NCI-H2029 (cell line): ENCODE data around the gene TSPOAP1.

Experiments used
- DNase-seq: peaks from one replicate; lab custom pipeline; 2025; lab: John Stamatoyannopoulos, UW

The TSPOAP1 gene

DNA sequence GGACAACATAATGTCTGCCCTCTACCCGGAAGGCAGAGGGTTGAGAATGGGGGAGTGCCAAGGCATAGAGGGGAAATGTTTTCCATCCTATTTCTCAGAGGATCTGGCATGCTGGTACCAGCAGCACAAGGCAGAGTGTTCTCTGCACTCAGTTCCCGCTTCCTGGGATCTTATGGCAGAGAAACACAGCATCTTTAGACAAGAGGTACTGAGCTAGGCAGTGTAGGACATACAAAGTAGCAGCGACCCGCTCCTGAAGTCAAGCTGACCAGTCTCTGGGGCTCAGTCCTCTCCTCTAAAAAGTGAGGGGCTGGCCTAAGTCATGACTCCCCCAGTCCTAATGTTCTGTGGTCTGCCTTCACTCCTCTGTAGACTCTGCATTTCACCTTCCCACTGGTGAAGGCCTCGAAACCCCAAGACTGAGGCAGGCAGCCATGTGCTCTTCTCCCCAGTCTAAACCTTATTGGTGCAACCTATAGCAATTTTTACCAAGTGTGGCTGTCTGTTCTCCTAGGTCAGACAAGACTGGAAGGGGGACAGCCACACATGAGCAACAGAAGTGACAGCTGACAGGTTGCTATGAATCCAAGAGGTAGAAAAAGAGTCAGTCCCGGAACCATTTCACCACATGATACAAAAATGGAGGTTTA is 11.3 kb upstream of the TSPOAP1 start:
- no peak for DNase-seq

- DNase-seq: no peak
These were observed 10.5 kb upstream of the TSPOAP1 start for GRCh38 chr17:58338841-58339754.

DNA sequence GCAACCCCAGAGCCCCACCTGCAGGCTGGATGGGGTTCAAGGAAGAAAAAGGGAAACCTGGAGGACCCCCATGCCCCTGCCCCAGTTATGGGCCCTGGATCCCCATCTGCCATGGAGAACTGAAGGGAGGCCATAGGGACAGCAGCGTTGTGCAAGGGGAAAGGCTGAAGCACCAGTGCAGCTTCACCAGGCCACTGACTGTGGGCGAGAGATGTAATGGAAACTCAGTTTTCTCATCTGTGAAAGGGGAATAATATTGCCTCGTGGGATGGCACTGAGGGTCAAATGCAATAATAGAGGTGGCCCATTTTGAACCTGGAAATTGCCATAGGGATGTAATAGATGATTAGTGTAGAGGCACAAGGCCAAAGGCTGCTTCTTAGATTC is 9.9 kb upstream of the TSPOAP1 start:
- no peak for DNase-seq

DNA sequence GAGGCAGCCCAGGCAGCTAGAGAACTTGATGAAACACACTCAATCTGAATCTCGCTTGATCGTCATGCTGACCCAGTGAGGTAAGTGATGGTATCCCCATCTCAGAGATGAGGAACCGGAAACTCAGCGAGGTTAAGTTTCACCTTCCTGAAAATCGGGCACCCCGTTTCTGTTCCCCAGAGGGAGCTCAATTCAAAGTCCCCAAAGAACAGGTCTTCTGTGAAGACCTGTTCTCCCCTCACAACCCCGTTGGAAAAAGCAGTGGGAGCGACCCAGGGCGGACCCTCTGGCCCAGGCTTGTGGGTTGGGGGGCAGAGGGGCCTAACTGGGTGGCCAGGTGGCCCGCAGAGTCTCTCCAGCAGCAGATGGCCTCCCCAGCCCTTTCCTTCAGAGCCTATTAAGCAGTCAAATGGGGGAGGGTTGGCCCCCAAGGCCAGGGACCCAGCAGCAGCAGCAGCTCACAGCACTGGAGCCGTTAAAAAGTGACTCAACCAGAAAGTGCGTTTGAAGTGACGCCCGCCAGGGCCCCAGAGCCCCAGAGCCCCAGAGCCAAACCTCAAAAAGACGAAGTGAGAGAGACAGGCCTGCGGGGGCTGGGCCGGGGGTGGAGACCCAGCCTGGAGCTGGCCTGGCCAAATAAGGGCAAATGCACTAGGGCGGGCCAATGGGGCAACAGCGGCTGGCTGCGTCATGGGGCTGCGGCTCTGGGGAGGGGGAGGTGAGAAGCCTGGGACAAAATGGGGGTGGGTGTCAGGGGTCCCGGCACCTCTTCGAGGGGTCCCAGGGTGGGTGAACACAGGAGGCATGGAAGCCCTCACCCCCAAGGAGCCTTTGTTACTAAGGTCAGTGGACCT is 9.2 kb upstream of the TSPOAP1 start:
- no peak for DNase-seq

DNA sequence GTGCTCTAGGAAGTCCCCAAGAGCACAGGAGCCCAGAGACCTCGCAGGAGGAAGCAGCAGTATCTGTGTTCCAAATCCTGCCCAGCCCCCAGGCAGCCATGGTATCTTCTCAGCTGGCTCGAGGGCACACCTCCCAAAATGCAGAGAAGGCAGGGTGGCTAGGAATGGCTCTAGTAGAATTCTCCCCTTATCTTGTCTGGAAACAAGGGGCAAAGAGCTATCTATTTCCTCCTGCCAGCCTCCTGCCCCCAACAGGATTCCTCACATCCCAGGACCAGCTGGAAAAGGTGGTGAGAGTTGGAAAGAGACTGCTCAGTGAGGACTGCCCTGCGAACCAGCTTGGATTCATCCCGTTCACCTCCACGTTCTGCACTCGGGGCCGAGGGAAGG is 8.6 kb upstream of the TSPOAP1 start:
- DNase-seq: no peak

DNA sequence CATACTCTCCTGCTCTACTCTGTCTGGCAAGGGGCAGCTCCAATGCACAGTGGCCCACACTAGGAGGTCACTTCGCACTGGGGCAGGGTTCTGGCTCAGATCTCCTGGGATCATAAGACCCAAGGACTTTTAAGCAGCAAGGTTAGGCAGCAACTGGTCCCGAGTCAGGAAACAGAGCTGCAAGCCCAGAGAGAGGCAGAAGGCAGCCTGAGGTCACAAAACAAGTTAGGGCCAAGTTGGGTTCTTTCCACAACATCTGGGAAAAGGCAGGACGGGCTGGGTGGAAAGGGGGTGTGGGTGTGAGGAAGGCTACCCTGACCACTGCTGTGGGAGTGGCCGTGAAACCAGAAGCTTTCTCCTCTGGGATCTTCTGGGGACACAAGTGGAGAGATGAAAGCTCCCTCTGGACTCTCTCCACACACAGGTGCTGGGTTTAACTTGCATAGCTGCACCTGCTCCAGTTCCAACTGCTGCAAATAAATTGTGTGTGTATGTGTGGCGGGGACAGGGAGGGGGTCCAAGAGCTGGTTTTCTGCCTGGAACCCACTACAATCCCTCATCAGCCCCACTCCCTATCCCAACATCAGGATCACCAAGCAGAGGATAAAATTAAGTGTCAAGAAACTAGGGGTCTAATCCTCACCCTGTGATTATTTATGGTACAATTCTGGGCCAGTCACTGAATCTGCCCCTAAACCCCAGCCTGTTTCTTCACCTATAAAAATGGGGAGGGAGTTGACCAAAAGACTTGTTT is 8.0 kb upstream of the TSPOAP1 start:
- no peak for DNase-seq

DNA sequence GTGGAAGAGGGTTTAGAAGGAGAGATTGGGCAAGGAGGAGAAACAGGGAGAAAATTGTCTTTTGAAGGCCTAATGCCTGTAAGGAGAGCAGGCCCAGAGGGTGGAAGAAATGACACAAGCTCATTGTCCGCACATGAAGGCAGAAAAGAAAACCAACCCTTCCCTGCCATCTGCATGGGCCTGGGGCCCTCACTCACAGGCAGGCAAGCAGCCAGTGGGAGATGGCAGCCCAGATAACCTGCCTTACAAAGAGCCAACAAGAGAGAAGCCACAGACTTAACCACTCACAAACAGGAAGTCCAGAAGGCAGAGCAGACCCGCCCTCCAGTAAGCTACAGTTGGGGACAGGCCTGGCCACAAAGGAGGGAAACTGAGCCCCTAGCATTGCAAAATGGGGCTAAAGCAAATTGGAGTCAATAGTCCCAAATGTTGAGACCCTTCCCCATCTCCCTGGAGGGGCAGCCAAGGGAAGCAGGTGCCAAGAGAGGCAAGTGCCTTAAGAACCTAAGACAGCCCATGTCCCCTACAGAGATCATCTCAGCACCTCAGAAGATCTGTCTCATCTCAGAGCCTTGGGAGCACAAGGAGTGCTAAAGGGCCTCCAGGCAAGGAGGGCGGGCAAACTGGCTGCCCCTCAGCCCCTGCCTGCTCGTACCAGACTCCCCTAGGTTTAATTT is 7.3 kb upstream of the TSPOAP1 start:
- no peak for DNase-seq

- DNase-seq: no peak
These were observed 6.6 kb upstream of the TSPOAP1 start for GRCh38 chr17:58335061-58335731.

DNA sequence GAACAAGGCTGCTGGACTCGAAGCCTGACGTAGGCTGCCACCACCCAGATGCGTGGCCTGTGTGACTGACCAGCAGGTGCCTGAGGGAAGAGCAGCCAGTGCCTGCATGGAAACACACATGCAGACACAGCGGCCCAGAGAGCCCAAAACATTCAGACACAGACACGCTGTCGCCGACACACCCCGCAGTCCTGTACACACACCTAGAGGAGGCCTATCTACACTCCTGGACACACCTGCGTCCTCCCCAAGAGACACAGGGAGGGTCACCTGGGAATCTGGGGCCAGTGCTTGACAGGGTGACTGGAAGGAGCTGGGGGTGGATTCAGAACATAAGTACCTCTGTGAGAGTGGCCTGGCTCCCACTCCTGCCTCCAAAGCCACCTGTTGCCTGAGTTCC is 6.1 kb upstream of the TSPOAP1 start:
- no peak for DNase-seq

DNA sequence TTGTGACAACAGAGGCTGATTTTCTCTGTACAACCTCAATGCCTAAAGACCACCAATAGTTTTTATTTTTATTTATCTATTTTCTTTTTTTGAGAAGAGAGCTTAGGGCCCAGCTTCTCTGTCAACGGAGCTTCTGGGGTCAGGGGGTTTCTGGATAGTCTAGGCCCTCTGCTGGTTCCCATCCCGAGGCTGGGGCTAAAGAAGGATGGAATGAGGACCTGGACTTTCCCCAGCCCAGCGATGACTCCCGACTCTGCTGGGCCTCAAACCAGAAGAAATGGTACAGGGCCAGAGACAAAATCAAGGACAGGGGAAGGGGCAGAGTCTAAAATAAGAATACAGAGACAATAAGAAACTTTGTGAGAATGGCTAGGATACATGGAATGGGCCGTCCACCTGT is 5.7 kb upstream of the TSPOAP1 start:
- DNase-seq: no peak

DNA sequence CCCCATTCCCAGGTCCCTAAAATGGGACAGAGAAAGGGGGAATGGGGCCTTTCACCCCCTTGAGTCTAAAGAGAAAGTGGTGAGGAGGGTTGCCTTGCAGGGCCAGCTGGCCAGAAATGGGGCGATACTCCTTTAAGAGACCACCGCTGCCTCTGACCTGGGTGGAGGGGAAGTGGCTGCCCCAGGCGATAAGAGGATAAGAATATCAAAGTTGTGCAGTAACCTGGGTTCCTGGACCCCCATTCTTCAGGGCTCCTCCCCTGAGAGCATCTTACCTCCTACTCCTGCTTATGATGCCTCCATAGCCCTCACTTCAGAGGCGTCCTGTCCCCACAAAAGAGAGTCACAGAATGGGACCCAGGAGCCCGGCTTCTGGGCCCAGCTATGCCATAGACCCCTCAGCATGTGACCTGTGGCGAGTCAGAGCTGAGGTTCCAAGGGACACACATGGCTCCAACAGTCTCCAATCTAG is 5.2 kb upstream of the TSPOAP1 start:
- DNase-seq: no peak

DNA sequence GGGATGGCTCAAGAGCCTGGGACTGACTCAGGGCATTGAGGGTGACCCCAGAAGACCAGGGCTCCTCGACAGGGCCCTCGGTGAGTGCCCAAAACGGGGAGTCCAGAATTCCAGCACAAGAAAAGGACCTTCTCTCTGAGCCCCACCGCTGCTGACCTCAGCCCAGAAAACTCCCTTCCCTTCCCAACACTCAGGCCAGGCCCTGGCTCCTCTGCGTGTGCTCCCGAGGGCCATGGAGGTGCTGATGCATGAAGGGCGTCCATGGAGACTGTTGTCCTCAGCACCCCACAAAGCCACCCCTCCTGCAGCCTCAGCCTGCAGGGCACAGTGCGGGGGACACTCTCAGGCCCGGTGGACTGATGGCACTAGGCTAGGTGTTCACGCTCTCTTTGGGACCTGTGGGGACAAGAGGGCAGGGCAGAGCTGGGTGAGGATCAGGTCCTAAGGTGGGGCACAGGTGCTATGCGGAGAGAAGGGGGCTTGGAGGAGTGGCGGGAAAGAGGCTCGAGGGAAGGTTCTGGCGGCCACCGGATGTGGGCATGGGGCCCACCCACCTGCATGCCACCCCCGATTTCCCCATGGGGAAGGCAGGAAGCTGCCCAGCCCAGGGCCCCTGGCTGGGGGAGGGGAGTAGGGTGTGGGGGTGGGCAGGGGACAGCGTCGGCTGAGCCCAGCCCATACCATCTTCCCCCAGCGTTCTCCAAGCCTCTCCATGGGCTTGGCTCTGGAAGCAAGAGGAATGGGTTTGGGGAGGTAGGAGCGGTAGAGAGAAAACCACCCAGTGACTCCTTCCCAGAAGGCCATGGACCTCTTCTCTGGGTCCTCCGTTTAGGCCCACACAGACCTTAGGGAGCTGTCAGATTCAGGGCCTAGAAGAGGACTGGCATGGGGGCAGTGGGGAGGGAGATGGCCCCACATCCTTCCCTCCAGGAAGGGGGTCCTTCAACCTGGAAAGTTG is 4.5 kb upstream of the TSPOAP1 start:
- DNase-seq: no peak

DNA sequence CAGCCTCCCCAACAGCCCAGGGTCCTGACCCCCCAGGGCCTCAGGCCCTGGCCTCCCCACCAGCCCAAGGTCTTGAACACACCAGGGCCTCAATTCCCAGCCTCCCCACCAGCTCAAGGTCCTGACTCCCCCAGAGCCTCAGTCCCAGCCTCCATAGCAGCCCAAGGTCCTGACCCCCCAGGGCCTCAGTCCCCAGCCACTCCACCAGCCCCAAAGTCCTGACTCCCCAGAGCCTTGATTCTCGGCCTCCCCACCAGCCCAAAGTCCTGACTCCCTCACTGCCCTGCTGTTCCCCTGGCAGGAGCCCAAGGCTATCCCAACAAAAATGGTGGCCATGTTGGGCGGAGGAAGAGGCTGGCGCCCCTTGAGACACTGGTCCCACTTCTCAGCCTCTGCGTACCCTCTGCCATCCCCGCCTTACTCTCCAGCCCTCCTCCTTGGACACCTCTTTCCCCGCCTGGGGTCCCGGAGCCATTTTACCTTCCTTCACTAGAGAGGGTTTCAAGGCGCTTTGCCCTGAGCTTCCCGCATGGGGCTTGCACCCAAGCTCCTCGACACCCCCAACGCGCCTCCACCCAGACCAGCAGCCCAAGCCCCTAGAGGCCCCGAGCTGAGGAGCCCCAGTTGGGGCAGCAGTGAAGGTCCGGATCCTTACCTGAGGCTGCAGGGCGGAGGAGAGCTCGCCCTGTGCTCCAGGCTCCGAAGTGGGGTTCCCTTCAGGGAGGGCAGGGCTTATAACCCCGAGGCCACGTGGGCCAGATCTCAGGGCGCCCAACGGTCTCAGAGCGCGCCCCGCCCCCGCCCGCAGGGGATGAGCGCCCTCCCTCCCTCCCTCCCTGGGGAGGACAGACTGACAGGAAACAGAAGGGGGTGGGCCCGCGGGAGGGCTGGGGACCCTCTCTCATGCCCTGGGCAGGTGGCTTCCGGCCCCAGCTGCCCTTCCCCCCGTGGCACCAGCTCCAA is 3.5 kb upstream of the TSPOAP1 start:
- no peak for DNase-seq

DNA sequence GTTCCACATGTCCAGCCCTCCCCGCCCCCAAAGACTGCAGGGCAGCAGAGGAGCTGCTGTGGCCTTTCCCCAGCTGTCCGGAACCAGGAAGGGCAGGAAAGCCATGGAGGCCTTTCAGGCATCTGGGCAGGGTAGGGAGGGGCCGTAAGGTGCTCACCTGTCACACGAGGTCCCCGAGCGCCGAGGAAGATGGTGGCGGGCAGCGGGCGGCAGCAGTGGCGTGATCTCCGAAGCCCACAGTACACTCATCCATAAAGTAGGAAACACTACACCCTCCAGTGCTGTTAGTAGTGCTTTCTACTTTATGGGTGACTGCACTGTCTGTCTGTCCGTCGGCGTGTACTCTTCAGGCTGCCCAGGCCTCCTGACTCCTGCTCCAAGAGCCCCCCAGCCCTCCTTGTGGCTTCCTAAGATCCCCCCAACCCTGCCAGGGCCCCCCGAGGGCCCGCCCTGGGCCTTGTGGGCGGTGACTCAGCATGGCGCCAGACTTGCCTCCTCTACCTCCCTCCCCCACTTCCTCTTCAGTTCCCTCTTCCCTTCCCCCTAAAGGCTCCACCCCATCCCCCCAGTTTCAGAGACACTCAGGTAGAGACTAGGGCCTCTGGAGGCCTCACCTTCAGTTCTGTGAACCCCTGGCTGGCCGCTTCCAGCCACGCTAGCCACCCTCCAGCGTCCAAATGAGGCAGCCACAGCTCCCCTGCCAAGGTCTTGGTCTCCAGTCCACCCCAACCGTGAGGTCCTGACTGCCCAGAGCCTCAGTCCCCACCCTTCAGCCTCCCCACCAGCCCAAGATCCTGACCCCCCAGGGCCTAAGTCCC is 2.6 kb upstream of the TSPOAP1 start:
- DNase-seq: no peak

- DNase-seq: no peak
These were observed 2.0 kb upstream of the TSPOAP1 start for GRCh38 chr17:58330538-58330996.

GRCh38 chr17:58329810-58330537 is 1.4 kb upstream of the TSPOAP1 start:
- DNase-seq: no peak
